Activated CD8-positive, alpha-beta T cell treated with anti-CD3 and anti-CD28 coated beads, Interleukin-2, amount 10 ng/mL, durations not matched to agents 7 days and 5 days (primary cell): Measurements from ENCODE around the gene AKAP13. TPM values are rescaled to one million over a fixed set of nuclear protein-coding genes. Genes with fewer than 3 reads are reported as not detected.

Experiments
- ATAC-seq: fragments of 150-1000 bp; cut with Tn5 transposase; one replicate; pipeline ENCODE4 v1.10.0; 2021; ENCODE audit warnings: moderate library complexity
- CTCF ChIA-PET: fragments of 350-600 bp; sonication (Branson Sonifier 250); formaldehyde crosslinking; loops from one replicate; lab custom pipeline; 2021; ENCODE audit warnings: antibody characterized with exemption; lab: Charles Lee
- POLR2A ChIA-PET: fragments of 350-600 bp; sonication (Branson Sonifier 250); formaldehyde crosslinking; loops from one replicate; lab custom pipeline; 2021; ENCODE audit warnings: antibody characterized with exemption; lab: Charles Lee
- DNase-seq: peaks from one replicate; pipeline ENCODE4 v3.0.0-alpha.2; 2020
- H3K27ac Mint-ChIP-seq: one replicate; pipeline ENCODE4 v1.8.0; 2021; ENCODE audit warnings: mild to moderate bottlenecking, mixed read lengths
- H3K27me3 Mint-ChIP-seq: one replicate; pipeline ENCODE4 v1.8.0; 2021; ENCODE audit warnings: low read depth, mixed read lengths
- H3K36me3 Mint-ChIP-seq: one replicate; pipeline ENCODE4 v1.8.0; 2021; ENCODE audit warnings: low read depth, mixed read lengths
- H3K4me1 Mint-ChIP-seq: one replicate; pipeline ENCODE4 v1.8.0; 2021; ENCODE audit warnings: low read depth, mixed read lengths
- H3K4me3 Mint-ChIP-seq: one replicate; pipeline ENCODE4 v1.8.0; 2021; ENCODE audit warnings: mild to moderate bottlenecking, mixed read lengths
- H3K9me3 Mint-ChIP-seq: one replicate; pipeline ENCODE4 v1.8.0; 2022; ENCODE audit warnings: mixed read lengths; ENCODE audit not compliant: insufficient read depth
- total RNA-seq, 2 experiments: library from RNA; stranded (reverse); gene quantifications; one replicate each; pipeline ENCODE4 v1.2.3, GENCODE V29; 2021

AKAP13 gene
- total RNA-seq, 2 experiments from 2014 or later, result 112 to 117 TPM

DNA sequence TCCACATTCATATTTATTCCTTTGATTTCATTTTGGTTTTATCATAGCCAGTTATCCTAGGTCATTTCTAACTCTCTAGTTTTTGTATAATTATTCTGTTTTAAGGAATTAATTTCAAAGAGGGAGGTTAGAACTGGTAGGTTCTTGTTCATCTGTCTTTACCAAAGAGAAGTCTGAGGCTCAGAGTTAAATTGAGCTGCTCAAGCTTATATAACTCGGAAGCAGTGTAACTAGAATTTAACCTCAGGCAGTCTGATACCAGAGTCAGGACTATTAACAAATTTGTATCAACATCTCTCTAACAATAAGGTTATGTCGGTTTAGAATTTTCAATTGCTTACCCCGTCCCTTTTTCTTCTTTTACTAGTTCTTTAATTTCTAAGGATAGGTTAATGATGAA, 84.1 kb downstream of the AKAP13 start:
- POLR2A ChIA-PET, result no interaction called here
- Mint-ChIP-seq H3K4me3 (no peak overlapping the region), H3K9me3 (peaks cover 5% of the 10 kb centered on the region), H3K4me1 (peaks cover 22% of the 10 kb centered on the region), H3K36me3 (peaks cover 8% of the 10 kb centered on the region), H3K27ac (no peak overlapping the region), H3K27me3 (no peaks in the 10 kb centered on the region)
- DNase-seq, result no peak
- CTCF ChIA-PET, result interaction anchor here (1.2 to 1.3 kb wide), 2 partner anchors 11 to 51 kb away, joined by 3 to 4 read pairs; no protein-coding TSS in a partner anchor
- no peak for ATAC-seq

DNA sequence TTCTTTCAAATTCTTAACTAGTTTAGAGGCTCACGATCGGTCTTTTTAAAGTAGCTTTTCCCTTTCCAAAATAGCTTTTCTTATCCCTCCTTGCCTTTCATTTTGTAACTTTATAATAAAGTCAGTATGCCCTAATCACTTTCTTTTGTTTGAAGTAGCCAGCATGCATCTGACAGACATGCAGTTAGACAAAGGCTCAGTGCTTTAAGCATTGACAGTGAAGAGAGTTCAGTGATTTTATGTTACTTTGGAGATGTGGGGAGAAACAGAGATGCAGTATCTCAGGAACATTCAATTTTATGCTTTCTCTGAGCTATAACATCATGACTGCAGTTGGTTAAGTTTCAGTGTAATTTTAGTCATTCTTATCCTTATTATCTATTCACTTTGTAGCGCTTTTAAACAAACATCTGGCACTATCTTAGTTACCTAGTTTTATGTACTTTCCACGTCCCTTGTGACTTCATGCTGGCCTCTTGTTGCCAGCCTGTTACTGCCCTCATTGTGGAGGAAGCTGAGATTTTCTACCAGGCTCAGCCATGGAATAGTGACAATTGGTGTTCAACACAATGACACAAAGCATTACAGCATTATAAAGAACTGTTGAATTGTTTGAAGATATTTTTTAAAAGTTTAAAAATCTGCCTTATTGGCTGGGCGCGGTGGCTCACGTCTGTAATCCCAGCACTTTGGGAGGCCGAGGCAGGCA, 90.3 kb downstream of the AKAP13 start:
- H3K9me3 Mint-ChIP-seq, result peaks cover 5% of the 10 kb centered on the region
- H3K4me1 Mint-ChIP-seq, result peaks cover 21% of the 10 kb centered on the region

GRCh38 chr15:85472349-85472748, 91.9 kb downstream of the AKAP13 start:
- CTCF ChIA-PET, result interaction anchor here (0.6 to 2.7 kb wide), 4 partner anchors 12 to 921 kb away, joined by 3 to 14 read pairs (median 4); no protein-coding TSS in a partner anchor
- DNase-seq, result no peak
- Mint-ChIP-seq H3K36me3 (no peaks in the 10 kb centered on the region), H3K4me1 (peaks cover 26% of the 10 kb centered on the region), H3K27me3 (no peaks in the 10 kb centered on the region), H3K27ac (no peak overlapping the region), H3K4me3 (no peak overlapping the region), H3K9me3 (no peaks in the 10 kb centered on the region)
- POLR2A ChIA-PET, result no interaction called here
- no peak for ATAC-seq

More for the DNA sequence above, 90.3 kb downstream of the AKAP13 start:
- H3K4me3 Mint-ChIP-seq, result no peak overlapping the region
- DNase-seq (no peak), ATAC-seq (no peak)
- POLR2A ChIA-PET, result no interaction called here
- no peak overlapping the region for H3K27ac Mint-ChIP-seq
- H3K36me3 Mint-ChIP-seq, result peaks cover 4% of the 10 kb centered on the region
- no peaks in the 10 kb centered on the region for H3K27me3 Mint-ChIP-seq
- CTCF ChIA-PET, result interaction anchor here (2.7 kb wide), 1 partner anchor 14 kb away, joined by 14 read pairs; no protein-coding TSS in a partner anchor

- Mint-ChIP-seq H3K9me3 (no peaks in the 10 kb centered on the region), H3K36me3 (no peaks in the 10 kb centered on the region), H3K27ac (no peak overlapping the region), H3K4me1 (peaks cover 31% of the 10 kb centered on the region), H3K4me3 (no peak overlapping the region), H3K27me3 (no peaks in the 10 kb centered on the region)
- ChIA-PET CTCF (interaction anchor here (0.8 to 1.6 kb wide), 2 partner anchors 70 to 177 kb away, joined by 3 read pairs; no protein-coding TSS in a partner anchor), POLR2A (no interaction called here)
- ATAC-seq, result no peak
- DNase-seq, result no peak
Observed at GRCh38 chr15:85473455-85473854, 93.1 kb downstream of the AKAP13 start.

- no peaks in the 10 kb centered on the region for H3K36me3 Mint-ChIP-seq
- H3K27ac Mint-ChIP-seq, result no peak overlapping the region
- H3K4me1 Mint-ChIP-seq, result peaks cover 31% of the 10 kb centered on the region
- POLR2A ChIA-PET, result no interaction called here
- CTCF ChIA-PET, result interaction anchor here (0.8 to 2.7 kb wide), 5 partner anchors 11 to 179 kb away, joined by 3 to 19 read pairs (median 5); no protein-coding TSS in a partner anchor
- H3K27me3 Mint-ChIP-seq, result no peaks in the 10 kb centered on the region
- H3K4me3 Mint-ChIP-seq, result no peak overlapping the region
- DNase-seq (no peak), ATAC-seq (no peak)
- no peaks in the 10 kb centered on the region for H3K9me3 Mint-ChIP-seq
Observed at GRCh38 chr15:85474700-85475316, 94.4 kb downstream of the AKAP13 start.

GRCh38 chr15:85475317-85475701, 94.9 kb downstream of the AKAP13 start:
- no peak for DNase-seq
- no peak for ATAC-seq
- Mint-ChIP-seq H3K4me3 (no peak overlapping the region), H3K36me3 (no peaks in the 10 kb centered on the region), H3K27ac (no peak overlapping the region), H3K9me3 (no peaks in the 10 kb centered on the region), H3K4me1 (peaks cover 31% of the 10 kb centered on the region), H3K27me3 (no peaks in the 10 kb centered on the region)
- ChIA-PET POLR2A (no interaction called here), CTCF (interaction anchor here (0.8 to 2.7 kb wide), 5 partner anchors 10 to 179 kb away, joined by 3 to 19 read pairs (median 5); no protein-coding TSS in a partner anchor)

GRCh38 chr15:85475711-85476110, 95.3 kb downstream of the AKAP13 start:
- POLR2A ChIA-PET, result no interaction called here
- H3K27me3 Mint-ChIP-seq, result no peaks in the 10 kb centered on the region
- H3K4me3 Mint-ChIP-seq, result no peak overlapping the region
- H3K4me1 Mint-ChIP-seq, result peaks cover 31% of the 10 kb centered on the region
- CTCF ChIA-PET, result interaction anchor here (0.7 to 2.7 kb wide), 6 partner anchors 10 to 179 kb away, joined by 3 to 19 read pairs (median 4); no protein-coding TSS in a partner anchor
- H3K27ac Mint-ChIP-seq, result no peak overlapping the region
- no peak for ATAC-seq
- DNase-seq, result no peak
- no peaks in the 10 kb centered on the region for H3K36me3 Mint-ChIP-seq
- H3K9me3 Mint-ChIP-seq, result no peaks in the 10 kb centered on the region

- no peak for DNase-seq
- no peak overlapping the region for H3K4me3 Mint-ChIP-seq
- H3K27me3 Mint-ChIP-seq, result no peaks in the 10 kb centered on the region
- H3K36me3 Mint-ChIP-seq, result no peaks in the 10 kb centered on the region
- CTCF ChIA-PET, result interaction anchor here (0.8 to 2.7 kb wide), 4 partner anchors 9 to 145 kb away, joined by 3 to 19 read pairs (median 4); no protein-coding TSS in a partner anchor
- no peak overlapping the region for H3K27ac Mint-ChIP-seq
- H3K4me1 Mint-ChIP-seq, result peaks cover 44% of the 10 kb centered on the region
- no peaks in the 10 kb centered on the region for H3K9me3 Mint-ChIP-seq
- POLR2A ChIA-PET, result no interaction called here
- no peak for ATAC-seq
Observed at GRCh38 chr15:85477061-85477460, 96.7 kb downstream of the AKAP13 start.

- Mint-ChIP-seq H3K36me3 (no peaks in the 10 kb centered on the region), H3K4me3 (no peak overlapping the region), H3K27me3 (no peaks in the 10 kb centered on the region), H3K4me1 (peaks cover 48% of the 10 kb centered on the region), H3K27ac (no peak overlapping the region), H3K9me3 (no peaks in the 10 kb centered on the region)
- CTCF ChIA-PET, result interaction anchor here (0.8 to 1.2 kb wide), 2 partner anchors 74 to 146 kb away, joined by 3 to 4 read pairs; no protein-coding TSS in a partner anchor
- POLR2A ChIA-PET, result no interaction called here
- DNase-seq (no peak), ATAC-seq (no peak)
Observed at GRCh38 chr15:85477730-85478129, 97.3 kb downstream of the AKAP13 start.

DNA sequence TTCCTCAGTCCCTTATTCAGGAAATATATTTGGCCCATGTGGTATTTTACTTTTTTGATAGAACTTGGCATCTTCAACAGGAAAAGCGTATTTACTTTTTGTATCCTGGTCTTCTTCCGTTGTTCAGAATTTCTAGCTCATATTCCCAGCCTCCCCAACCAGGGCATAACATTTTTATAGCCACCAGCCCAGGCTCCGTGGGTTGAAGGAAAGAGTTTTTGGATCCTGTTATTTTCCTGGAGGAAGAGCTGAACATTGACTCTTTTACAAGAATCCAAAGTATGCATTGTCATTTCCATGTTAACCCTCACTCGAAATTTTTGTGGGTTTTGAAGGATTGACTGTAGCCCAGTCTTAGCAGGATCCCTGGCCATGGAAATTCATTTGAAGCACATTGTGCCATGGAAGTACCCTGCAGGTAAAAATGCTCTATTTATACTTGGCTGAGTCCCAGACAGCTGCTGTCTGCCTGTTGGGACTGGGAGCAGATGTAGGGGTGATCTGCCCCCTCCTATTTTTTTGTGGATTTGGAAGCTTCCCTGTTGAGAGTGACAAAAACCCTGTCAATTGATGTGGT, 98.8 kb downstream of the AKAP13 start:
- CTCF ChIA-PET, result no interaction called here

GRCh38 chr15:85480923-85481322, 100.5 kb downstream of the AKAP13 start:
- DNase-seq (no peak), ATAC-seq (no peak)
- Mint-ChIP-seq H3K36me3 (no peaks in the 10 kb centered on the region), H3K9me3 (no peaks in the 10 kb centered on the region), H3K4me1 (peaks cover 30% of the 10 kb centered on the region), H3K4me3 (no peak overlapping the region), H3K27me3 (no peaks in the 10 kb centered on the region), H3K27ac (no peak overlapping the region)
- ChIA-PET POLR2A (no interaction called here), CTCF (no interaction called here)

More for the DNA sequence above, 98.8 kb downstream of the AKAP13 start:
- no peak for DNase-seq
- H3K27ac Mint-ChIP-seq, result no peak overlapping the region
- H3K4me1 Mint-ChIP-seq, result peaks cover 41% of the 10 kb centered on the region
- no peaks in the 10 kb centered on the region for H3K27me3 Mint-ChIP-seq
- no peak for ATAC-seq
- H3K36me3 Mint-ChIP-seq, result no peaks in the 10 kb centered on the region
- no peak overlapping the region for H3K4me3 Mint-ChIP-seq
- no peaks in the 10 kb centered on the region for H3K9me3 Mint-ChIP-seq
- POLR2A ChIA-PET, result no interaction called here
